Activated naive CD8-positive, alpha-beta T cell (primary cell): ENCODE data around the gene TNFRSF14.

Source experiments
- H3K27ac Mint-ChIP-seq: one replicate; pipeline ENCODE4 v1.8.0; 2021; ENCODE audit warnings: mixed read lengths
- H3K27me3 Mint-ChIP-seq: one replicate; pipeline ENCODE4 v1.8.0; 2021; ENCODE audit warnings: mixed read lengths
- H3K36me3 Mint-ChIP-seq: one replicate; pipeline ENCODE4 v1.8.0; 2021; ENCODE audit warnings: mixed read lengths
- H3K4me1 Mint-ChIP-seq: one replicate; pipeline ENCODE4 v1.8.0; 2021; ENCODE audit warnings: low read depth, mixed read lengths
- H3K4me3 Mint-ChIP-seq: one replicate; pipeline ENCODE4 v1.8.0; 2021; ENCODE audit warnings: mild to moderate bottlenecking, mixed read lengths
- H3K9me3 Mint-ChIP-seq: one replicate; pipeline ENCODE4 v1.8.0; 2021; ENCODE audit warnings: low read depth, mixed read lengths

Gene TNFRSF14

DNA sequence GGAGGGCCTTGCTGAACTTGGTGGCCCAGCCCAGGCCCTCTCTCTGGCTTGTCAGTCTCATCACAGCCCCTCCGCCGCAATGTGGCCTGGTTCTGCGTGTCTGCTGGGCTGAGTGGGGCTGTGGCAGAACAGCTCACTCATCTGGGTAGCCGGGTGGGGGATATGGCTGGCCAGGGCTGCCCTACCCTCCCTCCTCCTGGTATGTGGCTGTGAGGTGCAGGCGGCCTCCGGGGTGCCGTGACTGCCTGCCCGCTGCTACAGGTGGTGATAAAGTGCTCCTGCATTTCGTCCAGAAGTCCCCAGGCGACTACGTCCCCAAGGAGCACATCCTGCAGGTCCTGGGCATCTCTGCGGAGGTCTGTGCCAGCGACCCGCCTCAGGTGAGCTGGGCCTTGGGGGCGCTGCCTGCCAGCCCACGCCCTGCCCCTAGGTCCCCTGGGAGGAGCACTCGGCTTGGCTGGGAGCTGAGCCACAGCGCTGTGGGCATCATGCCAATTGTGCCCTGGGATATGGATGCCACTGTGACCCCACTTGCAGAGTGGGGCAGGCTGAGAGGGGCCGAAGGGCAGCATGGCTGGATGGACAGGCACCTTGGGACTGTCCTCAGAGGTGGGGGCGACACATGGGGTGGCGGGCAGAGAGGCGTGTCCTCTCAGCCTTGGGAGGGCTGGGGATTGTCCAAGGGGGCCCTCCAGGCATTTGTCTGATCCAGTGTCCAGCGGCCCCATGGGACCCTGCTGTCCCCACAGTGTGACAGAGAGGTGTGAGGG, 32.7 kb downstream of the TNFRSF14 start:
- H3K4me1 Mint-ChIP-seq = peaks cover 21% of the 10 kb centered on the region
- H3K36me3 Mint-ChIP-seq = no peaks in the 10 kb centered on the region
- no peak overlapping the region for H3K27ac Mint-ChIP-seq
- H3K27me3 Mint-ChIP-seq = no peaks in the 10 kb centered on the region
- H3K4me3 Mint-ChIP-seq = peak overlapping the region; percentile 27
- no peaks in the 10 kb centered on the region for H3K9me3 Mint-ChIP-seq

DNA sequence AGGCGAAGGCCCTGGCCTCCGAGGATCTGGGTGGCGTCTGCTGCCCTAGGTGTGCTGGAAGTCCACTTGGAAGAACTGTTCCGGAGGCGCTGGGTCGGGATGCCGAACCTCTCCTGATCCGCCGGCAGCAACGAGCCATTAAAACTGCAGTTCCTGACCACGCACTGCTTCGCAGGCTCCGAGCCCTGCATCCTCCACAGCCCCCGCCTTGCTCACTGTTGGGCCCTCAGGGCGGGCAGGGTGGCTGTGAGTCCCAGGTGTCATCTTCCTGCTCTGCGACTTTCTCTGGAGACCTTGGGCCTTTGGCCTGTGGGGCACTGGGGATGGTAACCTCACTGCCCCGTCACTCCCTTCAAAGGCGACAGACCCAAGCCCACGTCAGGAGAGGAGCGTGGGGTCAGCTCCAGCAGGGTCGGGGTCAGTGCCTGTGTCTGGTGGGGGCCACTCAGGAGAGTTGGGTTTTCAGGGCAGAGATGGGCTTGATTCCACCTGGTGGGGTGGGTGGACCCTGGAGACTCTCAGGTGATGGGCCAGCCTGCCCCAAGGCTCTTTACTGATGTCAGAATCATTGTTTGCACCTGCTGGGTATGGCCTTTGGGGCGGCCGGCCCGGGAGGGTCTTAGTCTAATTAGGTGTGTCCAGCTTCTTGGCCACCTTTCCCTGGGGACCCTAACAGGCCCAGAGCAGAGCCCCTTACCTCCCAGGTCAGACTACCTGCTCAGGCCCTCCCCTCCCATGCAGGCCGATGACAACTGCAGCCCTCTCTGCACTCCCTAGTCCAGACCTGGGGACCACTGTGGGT, 33.5 kb downstream of the TNFRSF14 start:
- H3K4me3 Mint-ChIP-seq = no peak overlapping the region

DNA sequence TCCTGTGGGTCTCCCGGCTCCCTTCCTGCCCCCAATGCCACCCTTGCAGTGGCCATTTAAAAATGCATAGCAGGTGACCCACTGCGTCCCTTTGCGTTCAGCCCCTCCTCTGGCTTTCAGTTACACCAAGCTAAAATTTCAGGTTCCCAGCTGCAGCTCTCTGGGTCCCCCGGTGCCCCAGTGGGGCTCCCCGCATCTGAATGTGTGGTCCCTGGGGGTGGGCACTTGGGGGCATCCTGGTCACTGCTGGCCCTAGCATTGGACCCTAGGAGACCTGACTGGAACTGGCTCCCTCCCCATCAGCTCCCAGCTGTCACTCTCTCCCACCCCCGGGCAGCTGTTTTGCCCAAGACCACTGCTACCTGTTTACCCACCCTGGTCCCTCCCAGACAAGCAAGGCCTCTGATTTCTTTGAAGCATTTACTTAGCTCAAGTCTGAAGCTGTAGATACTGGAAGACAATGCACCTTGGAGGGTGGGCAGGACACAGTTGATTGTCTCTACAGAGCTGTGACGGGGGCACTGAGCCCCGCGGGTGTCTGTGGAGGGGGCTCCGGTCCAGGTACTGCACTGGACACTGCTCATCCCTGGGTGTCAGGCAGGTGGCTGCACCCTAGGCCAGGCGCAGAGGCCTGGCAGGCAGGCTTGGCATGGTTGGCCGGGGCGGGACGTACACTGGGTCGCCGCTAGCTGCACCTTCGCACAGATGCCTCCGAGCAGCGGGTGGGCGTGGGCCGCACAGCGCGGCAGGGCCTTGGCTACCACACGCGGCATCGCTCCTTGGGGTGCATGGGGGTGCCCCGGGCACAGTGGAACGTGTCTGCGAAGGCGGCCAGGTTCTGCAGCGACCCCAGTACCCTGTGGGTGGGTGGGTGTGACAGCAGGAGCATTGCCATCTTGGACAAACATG, 34.3 kb downstream of the TNFRSF14 start:
- Mint-ChIP-seq H3K36me3 (no peaks in the 10 kb centered on the region), H3K9me3 (no peaks in the 10 kb centered on the region), H3K4me3 (no peak overlapping the region), H3K4me1 (peaks cover 7% of the 10 kb centered on the region), H3K27me3 (no peaks in the 10 kb centered on the region), H3K27ac (no peak overlapping the region)

More for the DNA sequence above, 33.5 kb downstream of the TNFRSF14 start:
- Mint-ChIP-seq H3K9me3 (no peaks in the 10 kb centered on the region), H3K36me3 (no peaks in the 10 kb centered on the region), H3K4me1 (peaks cover 13% of the 10 kb centered on the region), H3K27me3 (no peaks in the 10 kb centered on the region), H3K27ac (no peak overlapping the region)

DNA sequence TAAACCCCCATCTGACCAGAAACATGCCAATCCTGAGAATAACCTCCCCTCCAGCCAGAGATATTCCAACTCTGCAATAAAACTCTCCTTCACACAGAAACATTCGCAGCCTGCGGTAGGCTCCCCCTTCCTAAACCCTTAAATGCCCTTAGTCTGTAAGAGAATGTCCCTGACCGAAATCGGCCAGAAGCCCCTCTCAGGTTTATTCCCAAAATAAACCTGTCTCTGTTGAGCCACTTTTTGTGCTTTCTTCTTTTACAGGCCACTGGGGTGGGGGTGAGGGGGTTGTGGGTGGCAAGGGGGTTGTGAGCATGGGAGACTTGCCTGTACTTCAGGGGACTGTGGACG, 35.0 kb downstream of the TNFRSF14 start:
- H3K9me3 Mint-ChIP-seq = no peaks in the 10 kb centered on the region
- no peaks in the 10 kb centered on the region for H3K27me3 Mint-ChIP-seq
- H3K27ac Mint-ChIP-seq = no peak overlapping the region
- peak overlapping the region; percentile 34 for H3K4me3 Mint-ChIP-seq
- no peaks in the 10 kb centered on the region for H3K36me3 Mint-ChIP-seq
- peaks cover 7% of the 10 kb centered on the region for H3K4me1 Mint-ChIP-seq

DNA sequence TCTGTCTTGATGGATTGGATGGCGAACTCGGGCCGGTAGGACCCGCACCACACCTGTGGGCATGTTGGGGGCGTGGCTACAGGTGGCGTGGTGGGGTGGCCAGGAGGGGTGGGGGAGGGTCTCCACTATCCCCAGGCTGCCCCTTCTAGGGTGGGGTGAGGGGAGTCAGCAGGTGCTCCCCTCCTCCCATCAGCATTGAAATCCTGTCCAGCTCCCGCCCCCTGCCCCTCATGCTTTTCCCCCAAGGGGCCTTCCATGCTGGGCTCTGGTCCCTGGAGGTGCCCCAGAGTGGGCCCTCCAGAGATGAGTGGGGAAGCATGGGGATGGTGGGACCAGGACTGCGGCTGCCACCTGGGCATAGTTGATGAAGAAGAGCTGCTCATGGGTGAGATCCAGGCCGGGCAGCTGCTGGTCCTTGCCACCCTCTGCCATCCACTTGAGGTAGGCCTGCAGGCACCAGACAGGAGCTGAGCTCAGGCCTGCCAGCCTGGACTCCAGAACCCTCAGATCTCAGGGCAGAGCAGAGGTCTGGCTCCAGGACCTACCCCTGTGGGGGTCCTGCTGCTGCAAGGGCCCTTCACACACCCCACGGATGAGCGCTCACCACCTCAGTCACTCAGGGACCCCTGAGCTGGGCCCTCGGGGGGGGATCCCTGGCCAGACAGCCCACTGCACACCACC, 35.5 kb downstream of the TNFRSF14 start:
- Mint-ChIP-seq H3K9me3 (no peaks in the 10 kb centered on the region), H3K27ac (no peak overlapping the region), H3K4me1 (peaks cover 7% of the 10 kb centered on the region), H3K27me3 (no peaks in the 10 kb centered on the region), H3K4me3 (peak overlapping the region; percentile 44), H3K36me3 (no peaks in the 10 kb centered on the region)

- H3K4me3 Mint-ChIP-seq = peak overlapping the region; percentile 66
- H3K4me1 Mint-ChIP-seq = peaks cover 7% of the 10 kb centered on the region
- no peaks in the 10 kb centered on the region for H3K9me3 Mint-ChIP-seq
- no peaks in the 10 kb centered on the region for H3K27me3 Mint-ChIP-seq
- H3K27ac Mint-ChIP-seq = peak overlapping the region; percentile 61
- no peaks in the 10 kb centered on the region for H3K36me3 Mint-ChIP-seq
These were observed 36.5 kb downstream of the TNFRSF14 start for GRCh38 chr1:2592672-2593071.

DNA sequence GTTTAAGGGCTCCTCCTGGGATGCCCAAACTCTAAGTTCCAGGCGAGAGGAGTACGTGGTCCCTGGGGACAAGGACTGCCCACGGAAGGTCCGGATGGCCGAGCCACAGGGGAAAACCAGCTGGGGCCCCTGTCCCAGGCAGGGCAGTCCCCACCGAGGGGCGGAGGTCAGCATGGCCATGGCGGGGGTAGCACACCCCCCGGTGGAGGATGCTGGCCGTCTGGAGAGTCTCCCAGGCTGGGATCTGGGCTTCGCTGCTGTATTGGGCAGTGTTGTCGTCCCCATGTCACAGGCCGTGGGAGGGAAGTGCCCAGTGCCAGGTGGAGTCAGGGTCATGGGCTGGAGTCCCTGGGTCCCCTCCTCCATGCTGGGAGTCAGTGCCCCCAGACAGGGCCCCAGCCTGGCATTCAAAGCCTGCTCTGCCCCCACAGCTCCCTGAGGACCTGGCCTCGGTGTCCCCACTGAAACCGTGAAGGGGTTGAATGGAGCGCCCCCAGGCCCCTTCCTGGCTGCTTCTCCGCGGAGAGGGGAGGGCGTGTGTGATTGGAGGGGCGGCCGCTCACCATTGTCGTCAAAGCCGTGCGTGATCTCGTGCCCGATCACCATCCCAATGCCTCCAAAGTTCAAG, 37.2 kb downstream of the TNFRSF14 start:
- Mint-ChIP-seq H3K4me3 (no peak overlapping the region), H3K27me3 (no peaks in the 10 kb centered on the region), H3K4me1 (peaks cover 7% of the 10 kb centered on the region), H3K36me3 (no peaks in the 10 kb centered on the region), H3K9me3 (no peaks in the 10 kb centered on the region), H3K27ac (no peak overlapping the region)

GRCh38 chr1:2594001-2594640, 38.0 kb downstream of the TNFRSF14 start:
- peaks cover 3% of the 10 kb centered on the region for H3K9me3 Mint-ChIP-seq
- H3K4me1 Mint-ChIP-seq = peaks cover 7% of the 10 kb centered on the region
- no peaks in the 10 kb centered on the region for H3K36me3 Mint-ChIP-seq

DNA sequence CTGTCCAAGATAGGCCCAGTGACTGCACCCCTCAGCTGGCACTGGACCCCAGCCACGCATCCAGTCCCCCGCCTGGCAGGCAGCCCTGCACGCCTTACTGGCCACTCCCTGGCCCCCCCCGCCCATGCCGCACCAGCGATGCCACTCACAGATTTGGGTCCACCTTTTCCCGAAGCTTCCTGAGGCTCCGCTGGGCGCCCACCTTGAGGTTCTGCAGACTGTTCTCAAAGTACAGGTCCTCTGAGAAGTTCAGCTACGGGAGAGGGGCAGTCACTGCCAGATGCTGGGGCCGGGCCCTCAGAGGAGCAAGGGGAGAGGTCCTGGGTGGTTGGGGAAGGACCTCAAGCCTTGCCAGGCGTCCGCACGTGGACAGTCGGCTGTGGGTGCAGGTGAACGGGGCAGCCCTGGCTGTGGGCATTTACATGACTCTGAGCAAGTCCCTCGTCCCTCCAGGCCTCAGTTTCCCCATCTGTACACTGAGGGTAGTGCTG, 38.5 kb downstream of the TNFRSF14 start:
- Mint-ChIP-seq H3K4me1 (peaks cover 7% of the 10 kb centered on the region), H3K27me3 (no peaks in the 10 kb centered on the region), H3K36me3 (no peaks in the 10 kb centered on the region), H3K9me3 (peaks cover 3% of the 10 kb centered on the region), H3K27ac (no peak overlapping the region), H3K4me3 (no peak overlapping the region)

More at GRCh38 chr1:2594001-2594640, 38.0 kb downstream of the TNFRSF14 start:
- H3K27me3 Mint-ChIP-seq = no peaks in the 10 kb centered on the region
- no peak overlapping the region for H3K27ac Mint-ChIP-seq
- no peak overlapping the region for H3K4me3 Mint-ChIP-seq

- Mint-ChIP-seq H3K4me3 (no peak overlapping the region), H3K4me1 (peaks cover 7% of the 10 kb centered on the region), H3K9me3 (peaks cover 3% of the 10 kb centered on the region), H3K36me3 (no peaks in the 10 kb centered on the region), H3K27me3 (no peaks in the 10 kb centered on the region), H3K27ac (no peak overlapping the region)
These were observed 39.2 kb downstream of the TNFRSF14 start for GRCh38 chr1:2595261-2595811.

- Mint-ChIP-seq H3K4me1 (peaks cover 7% of the 10 kb centered on the region), H3K36me3 (no peaks in the 10 kb centered on the region), H3K9me3 (peaks cover 3% of the 10 kb centered on the region), H3K27me3 (no peaks in the 10 kb centered on the region), H3K4me3 (no peak overlapping the region), H3K27ac (no peak overlapping the region)
These were observed 39.8 kb downstream of the TNFRSF14 start for GRCh38 chr1:2595812-2596529.

DNA sequence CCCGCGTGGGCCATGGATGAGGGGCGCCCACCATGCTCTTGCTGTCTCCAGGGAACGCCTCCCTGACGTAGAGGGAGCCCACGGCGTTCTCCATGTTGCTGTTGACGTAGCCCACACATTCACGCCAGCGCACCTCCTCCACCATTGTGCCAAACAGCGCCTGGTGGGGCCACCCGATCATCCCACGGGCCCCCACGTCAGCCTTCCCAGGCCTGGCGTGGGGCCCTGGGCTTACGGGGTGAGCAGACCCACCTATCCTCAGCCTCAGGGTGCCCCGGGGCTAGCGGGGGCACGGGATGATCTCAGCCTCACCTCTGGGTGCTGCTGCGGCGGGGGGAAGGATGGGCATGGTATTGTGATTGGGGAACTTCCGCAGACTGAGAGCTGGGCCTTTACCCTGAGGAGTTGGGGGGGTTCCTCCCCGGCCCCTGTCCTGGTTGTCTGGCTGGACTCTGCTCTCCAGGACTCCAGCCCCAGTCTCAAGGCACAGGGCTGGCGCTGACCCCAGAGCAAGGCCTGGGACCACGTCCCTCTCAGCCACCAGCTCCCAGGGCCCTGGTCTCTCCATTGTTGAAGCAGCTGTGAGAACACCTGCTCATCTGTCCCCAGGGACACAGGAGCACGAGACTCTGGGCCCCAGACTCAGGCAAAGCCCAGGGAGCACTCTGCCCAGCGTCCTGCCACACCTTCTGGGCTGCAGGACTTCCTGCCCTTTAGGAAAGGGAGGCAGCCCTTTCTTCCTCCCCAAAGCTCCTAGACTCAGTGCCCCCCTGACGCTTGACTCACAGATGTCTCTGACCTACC, 40.6 kb downstream of the TNFRSF14 start:
- no peaks in the 10 kb centered on the region for H3K36me3 Mint-ChIP-seq
- no peaks in the 10 kb centered on the region for H3K27me3 Mint-ChIP-seq
- no peak overlapping the region for H3K27ac Mint-ChIP-seq
- peaks cover 6% of the 10 kb centered on the region for H3K4me1 Mint-ChIP-seq
- H3K4me3 Mint-ChIP-seq = no peak overlapping the region
- H3K9me3 Mint-ChIP-seq = peaks cover 3% of the 10 kb centered on the region
